Peyer's patch (tissue), 4 donors: Measurements from ENCODE around the gene NUP107. TPM values are rescaled to one million over a fixed set of nuclear protein-coding genes. Genes with fewer than 3 reads are reported as not detected.

Source experiments
- DNase-seq, 3 donors: peaks; one replicate each; pipeline ENCODE4 v3.0.0-alpha.2; 2017 to 2019
- H3K27ac ChIP-seq, 4 donors: fragments of 200-600 bp; sonication (generic); one replicate each; pipeline ENCODE4 v1.5.1; 2016 to 2019
- H3K27me3 ChIP-seq, 2 donors: fragments of 200-600 bp; sonication (generic); one replicate each; pipeline ENCODE4 v1.5.1; 2019
- H3K36me3 ChIP-seq, 3 donors: fragments of 200-600 bp; sonication (generic); one replicate each; pipeline ENCODE4 v1.5.1; 2016 to 2019
- H3K4me1 ChIP-seq, 4 donors: fragments of 200-600 bp; sonication (generic); one replicate each; pipeline ENCODE4 v1.5.1; 2016 to 2019
- H3K4me3 ChIP-seq, 4 donors: fragments of 200-600 bp; sonication (generic); 1 replicate in 3 of 4; 2 replicates in 1 of 4; pipeline ENCODE4 v1.5.1; 2016 to 2019; ENCODE audit warnings: mild to moderate bottlenecking in 1 of 4
- H3K9me3 ChIP-seq, 4 donors: fragments of 200-600 bp; sonication (generic); one replicate each; pipeline ENCODE4 v1.5.1; 2016 to 2019; ENCODE audit warnings: mild to moderate bottlenecking in 1 of 4
- POLR2A ChIP-seq, 2 donors: fragments of 450-650 bp; IDR thresholded peaks; one replicate each; pipeline ENCODE4 v1.5.1; 2017; ENCODE audit warnings: antibody characterized with exemption in 2 of 2, mild to moderate bottlenecking in 2 of 2, moderate library complexity in 2 of 2
- total RNA-seq, 4 donors: library from RNA; depleted of rRNA; stranded (reverse); fragments of >200 nt; gene quantifications; one replicate each; pipeline ENCODE4 v1.1.0, GENCODE V29; 2016
- TF ChIP-seq, protein P1 (sequence below), 6 experiments: fragments of 450-650 bp in 4 of 6; fragments of 200-600 bp in 2 of 6; sonication (generic) in 1 of 6; IDR thresholded peaks; one replicate each; pipeline ENCODE4 v1.5.1; 2017 to 2019; ENCODE audit warnings: antibody characterized with exemption in 6 of 6, mild to moderate bottlenecking in 3 of 6, moderate library complexity in 1 of 6

Gene NUP107
- total RNA-seq, 4 donors from 2014 or later = 24.3 to 58.6 (median 36.1) TPM

DNA sequence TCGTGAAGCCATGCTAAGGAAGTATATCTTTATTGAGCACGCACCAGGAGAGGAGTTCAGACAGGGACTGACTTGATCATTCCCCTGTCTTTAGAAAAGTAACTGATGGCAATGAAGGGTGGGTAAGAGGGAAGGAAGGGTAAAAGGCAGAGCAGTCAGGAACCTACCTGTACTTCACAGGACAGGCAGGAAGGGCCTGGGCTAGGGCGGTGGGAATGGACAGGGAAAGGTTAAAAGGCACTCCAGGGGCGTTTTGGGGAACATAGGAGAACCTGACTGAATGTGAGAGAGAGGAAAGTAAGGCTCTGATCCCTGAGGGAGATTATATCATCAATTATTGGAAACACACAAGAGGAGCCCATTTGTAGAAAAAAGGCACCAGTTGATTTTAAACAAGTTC, 63.1 kb downstream of the NUP107 start:
- DNase-seq = no peak
- Histone ChIP-seq H3K27me3 (no peaks in the 10 kb centered on the region), H3K36me3 (peaks cover 0 to 12% (median 0%) of the 10 kb centered on the region in 3 donors), H3K4me3 (no peak overlapping the region), H3K4me1 (peaks cover 0 to 17% (median 2%) of the 10 kb centered on the region in 4 donors), H3K9me3 (no peaks in the 10 kb centered on the region), H3K27ac (no peak overlapping the region)
- TF ChIP-seq POLR2A (IDR thresholded peaks at IDR 0.05) = no peak
- TF ChIP-seq, protein P1, sequence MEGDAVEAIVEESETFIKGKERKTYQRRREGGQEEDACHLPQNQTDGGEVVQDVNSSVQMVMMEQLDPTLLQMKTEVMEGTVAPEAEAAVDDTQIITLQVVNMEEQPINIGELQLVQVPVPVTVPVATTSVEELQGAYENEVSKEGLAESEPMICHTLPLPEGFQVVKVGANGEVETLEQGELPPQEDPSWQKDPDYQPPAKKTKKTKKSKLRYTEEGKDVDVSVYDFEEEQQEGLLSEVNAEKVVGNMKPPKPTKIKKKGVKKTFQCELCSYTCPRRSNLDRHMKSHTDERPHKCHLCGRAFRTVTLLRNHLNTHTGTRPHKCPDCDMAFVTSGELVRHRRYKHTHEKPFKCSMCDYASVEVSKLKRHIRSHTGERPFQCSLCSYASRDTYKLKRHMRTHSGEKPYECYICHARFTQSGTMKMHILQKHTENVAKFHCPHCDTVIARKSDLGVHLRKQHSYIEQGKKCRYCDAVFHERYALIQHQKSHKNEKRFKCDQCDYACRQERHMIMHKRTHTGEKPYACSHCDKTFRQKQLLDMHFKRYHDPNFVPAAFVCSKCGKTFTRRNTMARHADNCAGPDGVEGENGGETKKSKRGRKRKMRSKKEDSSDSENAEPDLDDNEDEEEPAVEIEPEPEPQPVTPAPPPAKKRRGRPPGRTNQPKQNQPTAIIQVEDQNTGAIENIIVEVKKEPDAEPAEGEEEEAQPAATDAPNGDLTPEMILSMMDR (IDR thresholded peaks at IDR 0.05) = no peak

DNA sequence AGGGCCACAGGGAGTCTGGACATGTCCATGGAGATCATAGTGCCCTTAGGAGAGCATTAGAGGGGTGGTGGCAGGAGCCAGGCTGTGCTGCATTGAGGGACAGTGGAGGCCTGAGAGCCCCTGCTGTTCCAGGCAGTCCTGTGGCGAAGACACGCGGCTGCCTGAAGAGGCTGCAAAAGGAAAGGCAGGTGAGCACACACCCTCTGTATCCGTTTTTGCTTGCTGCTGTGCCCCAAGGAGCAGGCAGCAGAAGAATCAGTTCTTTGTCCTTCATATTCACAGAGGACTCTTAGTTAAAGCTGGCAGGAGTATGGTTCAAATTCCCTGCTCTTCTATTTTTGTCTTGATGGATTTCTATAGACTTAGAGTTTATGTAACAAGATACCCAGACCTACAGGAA, 63.7 kb downstream of the NUP107 start:
- Histone ChIP-seq H3K9me3 (no peaks in the 10 kb centered on the region), H3K27me3 (no peaks in the 10 kb centered on the region), H3K4me1 (peaks cover 0 to 17% (median 2%) of the 10 kb centered on the region in 4 donors), H3K4me3 (no peak overlapping the region), H3K36me3 (peaks cover 0 to 19% (median 0%) of the 10 kb centered on the region in 3 donors), H3K27ac (no peak overlapping the region)
- no peak for DNase-seq
- no peak for TF ChIP-seq POLR2A (IDR thresholded peaks at IDR 0.05)
- TF ChIP-seq, protein P1 (IDR thresholded peaks at IDR 0.05) = no peak

DNA sequence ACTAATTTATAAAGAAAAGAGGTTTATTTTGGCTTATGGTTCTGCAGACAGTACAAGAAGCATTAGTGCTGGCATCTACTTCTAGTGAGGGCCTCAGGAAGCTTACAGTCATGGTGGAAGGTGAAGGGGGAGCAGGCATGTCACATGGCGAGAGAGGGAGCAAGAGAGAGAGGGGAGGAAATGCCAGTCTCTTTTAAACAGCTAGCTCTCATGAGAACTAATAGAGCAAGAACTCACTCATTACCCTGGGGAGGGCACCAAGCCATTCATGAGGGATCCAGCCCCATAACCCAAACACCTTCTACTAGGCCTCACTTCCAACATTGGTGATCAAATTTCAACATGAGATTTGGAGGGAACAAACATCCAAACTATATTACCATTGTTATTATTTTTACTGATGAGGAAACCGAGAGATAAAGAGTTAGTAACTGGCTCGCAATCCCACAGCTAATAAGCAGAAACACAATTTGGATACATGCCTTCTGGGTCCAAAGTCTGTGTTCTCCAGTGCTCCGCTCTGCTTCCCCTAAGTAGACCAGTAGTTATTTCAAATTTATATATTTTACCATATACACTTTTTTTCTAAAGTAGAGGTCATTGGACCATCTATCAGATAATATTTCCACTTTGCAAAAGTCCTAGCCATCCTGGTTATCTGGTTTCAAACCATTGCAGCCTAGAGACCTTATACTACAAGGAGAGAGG, 68.9 kb downstream of the NUP107 start:
- H3K4me3 ChIP-seq = no peak overlapping the region
- TF ChIP-seq POLR2A (IDR thresholded peaks at IDR 0.05) = no peak
- TF ChIP-seq, protein P1 (IDR thresholded peaks at IDR 0.05) = no peak
- H3K27me3 ChIP-seq = no peaks in the 10 kb centered on the region
- H3K27ac ChIP-seq = no peak overlapping the region
- no peaks in the 10 kb centered on the region for H3K9me3 ChIP-seq
- no peaks in the 10 kb centered on the region for H3K4me1 ChIP-seq
- no peak for DNase-seq
- H3K36me3 ChIP-seq = peaks cover 0 to 36% (median 0%) of the 10 kb centered on the region in 3 donors

DNA sequence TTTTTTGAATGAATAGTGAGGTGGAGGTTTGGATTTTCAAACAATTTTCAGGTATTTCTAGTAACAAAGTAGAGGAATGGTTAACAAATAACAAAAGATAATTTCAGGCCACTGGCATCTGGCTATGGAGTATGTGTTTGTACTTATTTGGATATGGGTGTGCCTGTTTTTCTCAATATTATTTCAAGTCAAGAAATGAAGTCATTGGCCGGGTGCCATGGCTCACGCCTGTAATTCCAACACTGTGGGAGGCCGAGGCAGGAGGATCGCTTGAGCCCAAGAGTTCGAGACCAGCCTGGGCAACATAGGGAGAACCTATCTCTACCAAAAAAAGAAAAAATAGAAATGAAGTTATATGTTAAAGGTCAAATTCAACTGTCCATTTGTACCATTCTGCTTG, 73.1 kb downstream of the NUP107 start:
- Histone ChIP-seq H3K36me3 (peaks cover 0 to 30% (median 0%) of the 10 kb centered on the region in 3 donors), H3K27me3 (no peaks in the 10 kb centered on the region), H3K4me1 (no peaks in the 10 kb centered on the region), H3K9me3 (no peaks in the 10 kb centered on the region), H3K4me3 (no peak overlapping the region), H3K27ac (no peak overlapping the region)
- TF ChIP-seq, protein P1 (IDR thresholded peaks at IDR 0.05) = no peak
- TF ChIP-seq POLR2A (IDR thresholded peaks at IDR 0.05) = no peak
- no peak for DNase-seq

DNA sequence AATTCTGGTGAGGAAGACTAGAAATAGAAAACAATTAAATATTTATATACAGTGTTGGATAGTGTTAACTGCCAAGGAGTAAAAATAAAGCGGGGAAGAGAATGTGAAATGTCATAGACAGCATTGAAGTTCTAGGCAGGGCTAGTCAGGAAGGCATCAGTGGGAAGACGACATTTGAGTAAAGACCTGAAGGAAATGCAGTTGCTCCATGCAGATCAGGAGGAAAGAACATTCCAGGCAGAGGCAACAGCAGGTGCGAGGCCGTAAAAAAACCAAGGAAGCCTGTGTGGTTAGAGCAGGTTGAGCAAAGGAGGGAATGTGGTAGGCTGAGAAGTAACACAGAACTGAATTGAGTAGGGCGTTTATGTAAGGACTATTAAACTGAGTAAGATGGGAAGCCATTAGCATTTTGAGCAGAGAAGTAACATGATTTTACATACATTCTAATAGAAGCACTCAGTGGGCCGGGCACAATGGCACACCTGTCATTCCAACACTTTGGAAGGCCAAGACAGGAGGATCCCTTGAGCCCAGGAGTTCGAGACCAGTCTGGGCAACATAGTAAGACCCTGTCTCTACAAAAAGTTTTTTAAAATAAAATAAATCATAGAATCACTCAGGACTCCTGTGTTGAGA, 74.1 kb downstream of the NUP107 start:
- TF ChIP-seq, protein P1 (IDR thresholded peaks at IDR 0.05) = no peak
- TF ChIP-seq POLR2A (IDR thresholded peaks at IDR 0.05) = no peak
- Histone ChIP-seq H3K9me3 (no peaks in the 10 kb centered on the region), H3K4me3 (no peak overlapping the region), H3K27me3 (no peaks in the 10 kb centered on the region), H3K4me1 (no peaks in the 10 kb centered on the region), H3K36me3 (peaks cover 0 to 20% (median 0%) of the 10 kb centered on the region in 3 donors), H3K27ac (no peak overlapping the region)
- DNase-seq = no peak
